HG03469 (cell line): ENCODE measurements around the gene FSTL4.

ENCODE experiments used
- ATAC-seq: cut with Tn5 transposase; IDR thresholded peaks from one replicate; pipeline ENCODE4 v1.9.1; 2021; ENCODE audit warnings: mild to moderate bottlenecking, moderate library complexity, moderate number of reproducible peaks; ENCODE audit not compliant: unreplicated experiment

Gene FSTL4

DNA sequence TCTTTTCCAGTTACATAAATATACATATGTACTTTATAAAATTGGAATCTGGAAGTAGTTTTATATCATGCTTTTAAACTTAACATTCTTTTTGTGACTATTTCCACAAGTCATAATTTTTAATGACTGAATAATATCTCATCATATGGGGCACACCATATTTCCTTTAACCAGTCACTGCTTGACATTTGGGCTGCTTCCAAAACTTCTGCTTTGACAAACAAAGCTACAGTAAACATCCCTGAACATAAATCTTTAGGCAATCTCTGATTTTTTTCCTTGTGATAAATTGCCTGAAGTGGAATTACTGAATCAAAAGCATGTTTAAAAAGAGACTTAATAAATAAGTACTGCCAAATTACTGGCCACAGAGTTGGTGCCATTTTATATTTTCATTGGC, 178.0 kb downstream of the FSTL4 start:
- no peak for ATAC-seq

DNA sequence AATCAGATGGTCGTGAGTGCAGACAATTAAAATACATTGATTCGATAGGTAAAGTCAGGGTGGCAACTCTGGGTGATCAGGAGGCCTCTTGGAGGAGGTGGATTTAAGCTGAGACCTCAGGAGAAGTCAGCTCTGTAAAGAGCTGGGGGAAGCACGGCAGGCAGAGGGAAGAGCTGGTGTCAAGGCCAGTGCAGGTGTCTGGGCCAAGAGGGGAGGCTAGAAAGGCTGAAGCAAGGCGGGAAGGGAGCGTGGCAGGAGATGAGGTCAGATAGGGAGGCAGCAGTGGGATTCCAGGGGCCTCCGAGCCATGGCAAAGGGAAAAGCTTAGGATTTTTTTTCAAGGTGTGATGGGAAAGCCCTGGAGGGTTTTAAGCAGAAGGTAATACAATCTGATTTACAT, 178.7 kb downstream of the FSTL4 start:
- ATAC-seq: no peak

DNA sequence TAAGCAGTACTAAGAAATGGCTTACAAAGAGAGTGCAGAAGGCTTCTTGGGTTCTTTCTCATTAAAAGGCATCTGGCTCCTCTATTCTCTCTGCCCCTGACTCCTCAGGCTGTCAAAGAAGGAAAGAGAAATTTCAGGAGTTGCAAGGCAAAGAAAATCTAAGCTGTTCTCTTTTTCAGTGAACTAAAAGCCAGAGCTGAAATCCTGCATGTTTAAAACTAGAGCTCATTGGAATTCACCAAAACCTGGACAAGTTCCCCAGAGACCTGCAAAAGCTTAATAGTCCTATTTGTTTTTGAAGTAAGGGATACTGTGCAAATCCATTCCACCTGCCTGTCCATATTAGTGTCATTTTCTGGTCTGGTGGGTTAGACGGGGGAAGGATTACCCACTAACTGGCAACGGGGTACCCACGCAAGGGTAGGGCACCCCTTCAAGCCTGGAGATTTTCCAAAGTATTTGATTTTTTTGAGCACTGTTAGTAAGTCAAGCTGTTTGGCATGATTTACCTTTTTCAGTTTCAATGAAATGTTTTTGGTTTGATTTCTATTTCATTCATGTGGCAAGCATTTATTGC, 179.3 kb downstream of the FSTL4 start:
- no peak for ATAC-seq

DNA sequence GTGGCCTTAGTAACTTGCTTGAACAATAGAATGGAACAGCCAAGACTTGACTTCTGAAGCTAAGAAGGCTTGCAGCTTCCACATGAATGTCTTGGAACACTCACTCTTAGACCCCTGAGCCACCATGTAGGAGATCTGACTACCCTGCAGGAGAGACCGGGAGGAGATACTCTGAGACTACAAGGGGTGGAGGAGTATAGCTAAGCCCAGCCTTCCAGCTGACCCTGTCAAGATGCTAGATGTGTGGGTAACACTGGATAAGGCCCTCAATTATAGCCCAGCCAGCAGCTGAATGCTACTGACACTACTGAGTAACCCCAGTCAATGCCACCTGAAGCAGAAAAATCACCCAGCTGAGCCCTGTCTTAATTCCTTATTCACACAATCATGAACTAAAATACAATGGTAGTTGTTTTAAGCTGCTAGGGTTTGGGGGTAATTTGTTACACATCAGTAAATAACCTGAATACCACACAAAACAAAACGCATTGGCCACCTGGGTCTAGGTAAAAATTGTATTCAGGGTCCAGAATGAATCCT, 180.9 kb downstream of the FSTL4 start:
- no peak for ATAC-seq

DNA sequence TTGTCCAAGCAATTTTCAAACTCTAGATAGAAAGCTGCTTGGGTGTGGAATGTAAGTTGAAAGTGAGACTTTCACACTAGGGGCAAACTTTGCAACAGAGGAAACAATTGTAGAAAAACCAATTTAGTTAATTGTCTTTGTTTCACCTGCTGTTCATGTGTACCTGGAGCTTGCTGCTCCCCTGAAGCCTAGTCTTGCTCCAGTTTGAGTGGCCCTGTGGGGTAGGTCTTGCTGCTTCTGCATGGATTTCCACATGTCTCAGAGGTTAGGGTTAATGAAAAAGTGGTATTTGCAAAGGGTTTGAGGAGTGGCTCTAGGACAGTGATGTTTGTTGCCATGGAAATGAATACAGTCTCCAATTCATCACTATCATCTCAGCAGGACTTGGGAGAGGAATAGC, 182.2 kb downstream of the FSTL4 start:
- ATAC-seq: no peak

DNA sequence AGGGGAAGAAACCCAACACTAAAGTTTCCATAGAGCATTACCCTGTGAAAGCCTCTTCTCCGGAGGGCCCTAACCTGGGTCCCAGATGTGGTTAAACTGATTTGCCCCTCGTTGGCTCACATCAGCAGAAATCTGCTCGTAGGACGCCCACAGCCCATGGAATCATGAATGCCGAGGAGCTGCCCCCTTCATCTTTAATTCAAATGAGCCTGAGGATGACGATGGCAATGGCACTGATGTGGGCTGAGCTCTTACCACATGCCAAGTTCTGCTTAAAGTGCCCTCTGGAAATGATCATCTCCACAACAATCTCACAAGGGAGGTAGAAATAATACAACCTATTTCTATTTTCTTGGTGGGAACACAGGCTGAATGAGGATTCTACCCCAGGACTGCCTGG, 183.3 kb downstream of the FSTL4 start:
- no peak for ATAC-seq

DNA sequence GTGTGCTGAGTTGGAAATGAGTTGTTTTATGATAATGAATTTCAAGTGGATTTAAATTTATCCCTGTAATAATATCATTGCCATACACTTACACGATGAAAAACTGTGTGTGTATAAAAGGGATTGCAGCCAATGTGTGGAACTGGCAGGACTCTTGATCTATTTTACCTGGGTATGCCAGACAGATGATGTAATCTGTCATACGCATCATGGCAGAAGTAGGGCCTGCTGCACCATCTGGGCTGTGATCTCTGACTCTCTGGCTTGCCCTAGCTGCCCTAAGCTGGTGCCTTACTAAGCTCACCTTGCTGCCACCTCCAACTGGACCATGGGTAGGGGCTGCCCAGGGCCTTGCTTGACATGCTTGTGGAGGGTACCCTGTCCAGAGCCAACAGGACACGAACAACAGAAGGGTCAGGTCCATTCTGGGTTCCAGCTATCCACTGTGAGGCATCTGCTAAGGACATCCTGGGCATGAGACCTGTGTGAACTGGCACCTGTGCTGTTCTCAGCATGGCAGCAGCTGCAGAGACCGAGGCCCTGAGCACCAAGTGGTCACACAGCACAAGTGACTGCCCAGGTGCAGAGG, 184.2 kb downstream of the FSTL4 start:
- no peak for ATAC-seq

DNA sequence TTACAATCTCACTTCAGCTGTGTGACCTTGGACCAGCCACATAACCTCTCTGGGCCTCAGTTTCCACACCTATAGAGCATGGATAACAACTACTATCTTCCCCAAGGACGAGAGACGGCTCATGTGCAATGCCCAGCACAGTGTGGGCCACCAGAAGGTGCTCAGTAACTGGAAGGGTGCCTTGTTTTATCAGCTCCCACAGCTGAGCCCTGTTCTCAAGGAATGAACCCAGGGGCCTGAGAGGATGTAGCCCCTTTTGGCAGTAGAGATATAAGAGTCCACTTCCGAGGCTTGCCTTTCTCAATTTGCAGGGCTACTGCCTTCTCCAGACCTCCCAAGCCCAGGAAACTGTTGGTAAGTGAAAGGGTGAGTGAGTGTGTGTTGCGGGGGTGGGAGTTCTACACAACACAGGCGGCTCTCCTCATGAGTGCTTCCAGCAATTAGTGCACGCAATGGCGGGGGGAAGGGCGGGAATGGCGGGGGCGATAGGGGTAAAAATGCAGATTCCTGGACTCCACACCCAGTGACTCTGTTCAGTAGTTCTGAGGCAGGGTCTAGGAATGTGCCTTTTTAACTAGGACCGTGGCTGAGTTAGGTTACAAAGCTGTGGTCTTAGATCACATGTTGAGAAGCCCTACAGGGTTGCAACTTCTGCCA, 185.1 kb downstream of the FSTL4 start:
- no peak for ATAC-seq

DNA sequence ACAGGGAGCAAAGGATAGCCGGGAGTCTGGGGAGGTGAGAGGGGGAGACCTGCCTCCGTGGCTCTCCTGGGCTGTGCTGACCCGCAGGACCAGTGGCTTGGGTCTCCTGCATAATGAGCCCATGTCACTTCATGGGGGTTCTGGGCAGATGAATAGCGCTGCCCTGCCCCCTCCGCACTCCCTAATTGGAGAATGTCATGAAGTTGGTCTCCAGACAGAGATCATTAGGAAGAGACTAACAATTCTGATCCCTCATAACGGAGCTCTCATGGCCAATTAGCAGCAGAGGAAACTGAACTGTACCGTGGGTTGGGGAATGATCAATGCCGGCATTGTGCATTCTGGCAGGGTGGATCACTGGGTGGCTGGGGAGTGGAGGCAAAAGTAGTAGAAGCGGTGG, 186.1 kb downstream of the FSTL4 start:
- no peak for ATAC-seq

DNA sequence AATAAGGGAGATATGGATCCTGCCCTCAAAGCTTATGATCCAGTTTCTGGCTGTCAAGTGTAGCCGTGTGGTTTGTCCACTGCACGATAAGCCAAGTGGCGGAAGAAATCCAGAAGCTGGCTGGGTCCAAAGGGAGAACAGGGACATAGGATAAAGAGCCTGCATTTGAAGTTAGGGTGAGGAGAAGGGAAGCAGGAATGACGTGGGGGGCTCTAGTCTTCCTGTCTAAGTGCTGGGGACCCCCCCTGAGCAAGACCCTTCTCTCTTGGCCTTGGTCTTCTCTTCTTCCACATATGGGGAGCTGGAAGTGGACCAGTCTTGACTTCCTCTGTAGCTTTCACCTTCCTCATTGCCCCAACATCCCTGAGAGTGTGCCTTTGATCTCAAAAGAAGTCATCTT, 186.6 kb downstream of the FSTL4 start:
- no peak for ATAC-seq

DNA sequence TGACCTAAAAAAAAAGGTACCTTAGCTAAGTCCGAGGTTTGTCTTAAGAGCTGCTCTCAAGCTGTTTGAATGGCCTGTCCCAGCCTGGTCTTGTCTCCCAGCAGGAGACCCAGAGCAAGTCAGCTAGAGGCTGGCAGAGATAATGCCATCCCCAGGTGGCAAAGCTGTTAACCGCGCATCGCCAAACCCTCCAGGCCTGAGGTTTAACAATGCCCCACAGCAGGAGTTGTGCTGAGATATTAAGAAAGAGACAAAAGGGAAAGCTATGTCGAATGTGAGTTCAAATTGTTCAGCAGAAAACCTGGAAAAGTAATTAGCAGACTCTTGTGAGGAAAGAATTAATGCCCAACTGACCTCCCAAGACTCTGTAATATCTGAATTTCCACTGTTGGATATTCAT, 187.1 kb downstream of the FSTL4 start:
- ATAC-seq: no peak

DNA sequence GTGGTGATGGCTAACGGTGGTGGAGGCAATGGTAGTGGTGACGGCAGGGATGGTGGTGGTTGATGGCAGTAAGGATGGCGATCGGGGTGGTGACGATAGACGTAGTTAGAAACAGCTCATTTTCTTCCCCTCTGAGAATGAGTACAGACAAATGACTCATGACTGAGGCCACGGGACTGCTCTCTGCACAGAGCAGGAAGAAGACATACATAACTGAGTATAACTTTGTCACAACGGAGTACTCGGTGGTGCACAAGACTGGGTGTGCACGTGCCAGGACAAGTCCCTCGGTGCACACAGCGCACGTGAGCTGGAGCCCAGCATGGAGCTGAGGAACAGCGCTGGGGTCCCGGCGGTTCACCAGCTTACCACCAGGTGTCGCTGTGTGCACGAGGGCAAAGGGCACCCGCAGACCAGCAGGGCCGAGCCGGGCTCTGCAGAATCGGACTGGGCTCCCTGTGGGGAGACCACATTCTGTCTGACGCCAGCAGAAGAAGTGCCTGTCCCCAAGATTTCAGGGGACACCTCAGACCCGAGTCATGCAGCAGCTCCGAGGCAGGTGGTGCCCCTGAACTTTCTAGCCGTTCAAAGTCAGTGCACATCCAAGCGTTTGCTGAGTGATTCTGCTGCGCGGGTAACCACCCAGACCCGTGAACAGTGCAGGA, 188.6 kb downstream of the FSTL4 start:
- no peak for ATAC-seq

DNA sequence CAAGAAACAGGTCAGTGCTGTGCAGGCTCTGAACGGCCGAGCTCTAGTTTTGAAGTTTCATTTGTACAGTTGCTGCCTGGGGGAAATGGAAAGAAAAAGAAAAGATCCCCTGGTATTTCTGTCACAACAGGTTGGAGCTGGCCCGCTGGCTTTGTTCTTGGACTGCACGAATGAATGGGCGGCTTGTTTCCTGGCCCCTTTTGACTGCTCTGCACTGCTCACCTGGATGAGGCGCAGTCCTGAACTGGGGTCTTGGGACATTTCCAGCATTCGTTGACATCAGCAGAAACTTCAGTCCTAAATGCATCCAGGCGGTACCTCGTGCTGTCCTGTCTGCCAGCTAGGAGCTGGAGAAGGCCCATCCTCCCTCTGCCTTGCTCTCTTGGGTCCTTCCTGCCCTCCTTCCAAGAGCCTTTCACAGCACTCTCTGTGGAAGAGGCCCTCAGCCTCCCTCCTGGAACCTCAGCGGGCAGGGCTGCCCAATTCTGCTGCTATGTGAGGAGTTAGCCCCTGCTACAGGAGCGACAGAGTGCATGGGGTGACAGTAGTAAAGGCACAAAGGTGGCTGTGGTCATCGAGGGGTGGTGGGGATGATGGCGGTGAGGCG, 189.2 kb downstream of the FSTL4 start:
- no peak for ATAC-seq

DNA sequence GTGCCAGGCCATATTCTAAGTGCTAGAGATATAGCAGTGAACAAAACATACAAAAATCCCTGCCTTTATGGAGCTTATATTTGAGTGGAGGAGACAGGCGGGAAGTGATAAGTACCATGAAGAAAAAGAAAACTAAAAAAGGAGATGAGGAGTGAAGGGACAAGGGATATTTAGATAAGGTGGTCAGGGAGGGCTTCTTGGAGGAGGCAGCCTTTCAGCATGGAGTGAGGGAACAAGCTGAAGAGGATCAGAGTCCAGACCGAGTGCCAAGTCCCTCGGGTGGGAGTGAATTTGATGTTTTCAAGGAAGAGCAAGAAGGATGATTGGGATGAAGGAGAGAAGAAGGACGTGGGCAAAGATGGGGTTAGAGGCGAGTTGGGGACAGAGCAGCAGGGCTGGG, 190.5 kb downstream of the FSTL4 start:
- ATAC-seq: no peak

DNA sequence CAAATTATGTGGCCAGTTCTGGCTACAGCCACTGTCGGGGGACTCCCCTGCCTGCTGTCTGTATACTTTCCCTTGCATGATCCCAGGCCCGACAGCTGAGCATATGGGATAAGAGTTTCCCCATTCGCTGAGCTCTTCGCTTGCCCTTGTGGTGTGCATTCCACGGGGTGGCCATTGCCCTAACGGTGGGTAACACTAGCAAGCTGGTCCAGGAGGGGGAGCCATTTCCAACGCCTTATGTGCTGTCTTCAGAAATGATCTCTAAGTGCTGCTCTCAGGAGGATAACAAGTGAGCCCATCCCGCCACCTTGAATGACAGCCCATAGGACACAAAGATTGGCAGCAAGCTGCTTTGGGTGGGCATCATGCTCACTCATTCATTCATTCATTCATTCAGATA, 190.9 kb downstream of the FSTL4 start:
- no peak for ATAC-seq

DNA sequence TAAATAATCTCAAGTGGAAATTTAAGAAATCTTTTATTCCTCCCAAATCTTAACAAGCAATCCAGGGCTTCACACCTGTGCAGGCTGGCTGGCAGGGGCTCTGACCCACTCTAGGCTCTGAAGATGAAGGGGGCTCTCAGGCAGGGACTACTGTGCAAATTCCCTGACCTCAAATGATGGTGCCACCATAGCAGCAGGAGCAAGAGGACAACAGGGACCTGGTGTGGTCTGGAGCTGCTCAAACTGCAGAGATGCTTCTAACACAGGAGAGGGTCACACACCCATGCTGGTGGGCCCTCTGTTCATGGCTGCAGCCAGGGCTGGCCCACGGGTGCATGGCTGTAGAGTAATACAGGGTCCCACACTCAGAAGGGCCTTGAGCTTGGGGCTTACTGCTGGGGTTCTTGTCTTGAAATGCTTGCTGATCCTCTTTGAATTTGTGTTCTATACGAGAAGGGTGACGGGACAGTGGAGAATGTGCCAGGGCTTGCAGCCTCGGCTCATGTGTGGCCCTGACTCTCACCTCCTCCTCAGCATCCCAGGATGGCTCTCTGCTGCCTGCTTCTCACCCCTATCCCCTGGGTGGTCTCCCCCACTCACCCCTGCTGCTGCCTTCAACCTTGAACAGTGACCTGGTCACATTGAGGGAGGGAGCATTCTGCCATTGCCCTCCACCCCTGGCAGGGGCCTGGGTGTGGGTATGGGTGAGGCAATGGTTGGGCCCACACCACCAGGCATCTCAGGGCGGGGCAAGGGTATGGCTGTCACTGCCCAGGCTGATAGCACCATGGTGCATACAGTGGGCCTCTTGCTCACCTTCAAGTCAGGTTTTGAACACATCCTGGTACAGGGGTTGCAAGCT, 191.7 kb downstream of the FSTL4 start:
- no peak for ATAC-seq

DNA sequence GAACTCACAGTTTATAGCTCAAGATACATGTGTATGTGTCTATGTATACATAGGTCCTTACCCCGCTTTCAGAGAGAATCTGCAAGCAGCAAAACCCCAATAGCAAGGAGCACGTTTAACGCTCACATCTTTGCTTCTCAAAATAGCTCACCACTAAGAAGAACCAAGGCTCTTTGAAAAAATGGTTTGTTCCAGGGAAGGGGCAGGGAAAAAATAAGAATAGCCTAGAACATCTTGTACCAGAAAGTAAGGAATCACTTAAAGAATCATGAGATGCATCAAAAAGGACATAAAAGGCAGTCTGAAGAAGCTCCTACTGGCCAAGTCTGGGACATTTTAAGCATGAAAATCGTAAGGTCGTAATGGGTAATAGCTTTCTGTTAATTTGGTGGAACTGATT, 196.4 kb downstream of the FSTL4 start:
- no peak for ATAC-seq

DNA sequence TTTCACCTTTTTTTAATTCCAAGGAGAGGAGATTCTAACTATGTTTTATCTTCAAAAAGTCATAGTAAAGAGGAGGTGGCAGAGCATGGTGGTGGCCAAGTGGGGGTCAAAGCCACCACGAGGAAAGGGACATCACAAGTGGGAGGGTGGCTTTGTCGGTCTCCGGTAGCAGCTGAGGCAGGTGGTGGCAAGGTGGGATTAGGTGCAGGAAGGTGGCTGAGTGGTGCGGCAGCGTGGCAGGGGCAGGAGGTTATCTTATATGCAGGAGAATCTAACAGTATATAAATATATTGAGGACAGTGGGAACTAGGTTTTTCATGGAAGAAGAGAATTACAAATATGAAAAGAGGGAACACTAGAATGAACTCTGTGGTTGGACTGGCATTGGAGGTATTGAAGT, 196.8 kb downstream of the FSTL4 start:
- ATAC-seq: no peak

DNA sequence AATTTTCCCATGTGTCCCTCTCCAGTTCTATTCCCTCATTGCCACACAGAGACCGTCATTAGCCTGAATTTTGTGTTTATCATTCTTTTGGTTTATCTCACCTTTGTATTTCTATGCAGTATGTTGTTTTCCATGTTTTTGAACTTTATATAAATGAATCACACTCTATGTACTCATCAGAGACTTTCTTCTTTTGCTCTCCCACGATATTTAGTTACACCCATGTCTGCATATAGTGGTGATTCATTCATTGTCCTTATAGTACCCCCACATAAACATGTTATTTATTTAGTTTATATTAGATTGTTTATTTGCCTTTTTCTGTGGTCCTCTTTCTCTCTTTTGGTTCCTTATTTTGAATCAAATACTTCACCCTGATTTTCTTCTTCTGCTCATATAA, 199.7 kb downstream of the FSTL4 start:
- no peak for ATAC-seq

DNA sequence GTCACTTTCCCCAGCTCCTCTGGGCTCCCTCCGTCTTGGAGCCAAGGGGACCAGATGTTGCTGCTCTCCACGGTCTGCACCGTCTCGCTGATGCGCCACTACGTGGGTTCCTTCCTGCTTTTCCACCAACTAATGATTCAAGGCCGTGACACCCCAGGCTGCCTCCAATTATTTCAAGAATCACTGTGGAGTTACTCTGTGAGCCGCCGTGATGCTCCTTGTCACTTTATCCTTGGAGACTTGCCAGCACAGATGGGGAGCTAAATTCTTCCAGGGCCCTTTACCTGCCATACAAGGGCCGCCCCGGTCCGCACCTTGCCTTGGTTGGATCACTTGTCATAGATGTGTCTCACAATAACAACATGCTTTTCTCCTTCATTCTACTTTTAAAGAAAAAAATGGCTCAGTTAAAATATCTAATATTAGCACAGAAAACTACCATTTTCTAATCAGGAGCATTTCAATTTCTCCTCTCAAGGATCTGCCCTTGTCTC, 202.0 kb downstream of the FSTL4 start:
- no peak for ATAC-seq
